K562 (cell line): ENCODE measurements around the gene C4BPB. TPM values are rescaled to one million over a fixed set of nuclear protein-coding genes. Genes with fewer than 3 reads are reported as not detected.
A peak's percentile ranks its signal among the peaks of the same experiment; 100 is the strongest.

Source experiments
- CBFB ChIP-seq: sonication (generic); formaldehyde crosslinking; IDR thresholded peaks from 2 replicates; pipeline ENCODE4 v1.4.0; 2020; ENCODE audit warnings: mild to moderate bottlenecking, missing genetic modification reagents
- CHD4 ChIP-seq: fragments of 200-600 bp; sonication (generic); IDR thresholded peaks from 3 replicates; pipeline ENCODE4 v1.6.1; 2012; ENCODE audit warnings: low read depth, mild to moderate bottlenecking, mixed read lengths, low read length, inconsistent platforms; ENCODE audit not compliant: insufficient read depth, insufficient replicate concordance, poor library complexity, severe bottlenecking
- E2F1 ChIP-seq: sonication (generic); formaldehyde crosslinking; IDR thresholded peaks from 2 replicates; pipeline ENCODE4 v1.8.1; 2023; ENCODE audit warnings: mild to moderate bottlenecking, missing genetic modification reagents, moderate library complexity
- E4F1 ChIP-seq: fragments of 250-450 bp; sonication (Bioruptor Pico); IDR thresholded peaks from 2 replicates; pipeline ENCODE4 v1.5.0; 2021; ENCODE audit warnings: mild to moderate bottlenecking, borderline replicate concordance
- IRF2 ChIP-seq: sonication (generic); formaldehyde crosslinking; IDR thresholded peaks from 2 replicates; pipeline ENCODE4 v1.8.1; 2022; ENCODE audit warnings: mild to moderate bottlenecking, missing genetic modification reagents
- JUNB ChIP-seq: fragments of 450-650 bp; formaldehyde crosslinking; conservative IDR thresholded peaks from 2 replicates; pipeline ENCODE4 v1.4.0; 2020; ENCODE audit warnings: mild to moderate bottlenecking
- MXI1 ChIP-seq: IDR thresholded peaks from 2 replicates; pipeline ENCODE4 v1.6.1; 2011; ENCODE audit warnings: low read depth, mild to moderate bottlenecking, improper control_type of control experiment, low read length
- NFE2 ChIP-seq: IDR thresholded peaks from 2 replicates; pipeline ENCODE4 v1.6.1; 2014; ENCODE audit warnings: antibody characterized with exemption, low read depth
- NFRKB ChIP-seq: fragments of 450-650 bp; IDR thresholded peaks from 2 replicates; pipeline ENCODE4 v1.6.1; 2016; ENCODE audit warnings: low read depth
- NR2C1 ChIP-seq, 2 experiments: fragments of 450-650 bp; IDR thresholded peaks; 2 replicates each; pipeline ENCODE4 v1.6.1; 2017; ENCODE audit warnings: mild to moderate bottlenecking in 2 of 2, antibody characterized with exemption in 1 of 2, inconsistent platforms in 1 of 2, missing compliant biosample characterization in 1 of 2, missing genetic modification characterization in 1 of 2
- POLR2AphosphoS5 ChIP-seq: IDR thresholded peaks from 2 replicates; pipeline ENCODE4 v1.6.1; 2011; ENCODE audit warnings: mild to moderate bottlenecking, low read depth, low read length, moderate library complexity; ENCODE audit not compliant: control insufficient read depth, insufficient read depth
- PPARD ChIP-seq: fragments of 250-450 bp; sonication (Bioruptor Pico); IDR thresholded peaks from 2 replicates; pipeline ENCODE4 v1.8.0; 2022; ENCODE audit warnings: inconsistent platforms, mild to moderate bottlenecking, moderate library complexity
- PRDM10 ChIP-seq: fragments of 450-650 bp; IDR thresholded peaks from 2 replicates; pipeline ENCODE4 v1.6.1; 2018; ENCODE audit not compliant: partially characterized antibody
- RUNX1 ChIP-seq: sonication (generic); IDR thresholded peaks from 2 replicates; pipeline ENCODE4 v1.6.1; 2016; ENCODE audit warnings: antibody characterized with exemption, low read depth
- SMAD4 ChIP-seq: fragments of 250-450 bp; sonication (Bioruptor Pico); conservative IDR thresholded peaks from 2 replicates; pipeline ENCODE4 v1.8.0; 2021; ENCODE audit warnings: inconsistent platforms, mild to moderate bottlenecking, moderate library complexity
- VEZF1 ChIP-seq: fragments of 200-800 bp; sonication (Bioruptor generic); IDR thresholded peaks from 2 replicates; pipeline ENCODE4 v1.6.1; 2017; ENCODE audit warnings: missing genetic modification characterization, missing compliant biosample characterization
- polyA plus RNA-seq, 8 experiments: library from polyadenylated mRNA; depleted of rRNA in 4 of 8; stranded (reverse) in 5 of 8; unstranded in 3 of 8; fragments of >200 nt; fragmentation: Nextera tagmentation in 2 of 8; fragmentation: Illumina TruSeq in 1 of 8; extraction: Ambion mirVana in 2 of 8; extraction: Trizol in 1 of 8; gene quantifications; 2 replicates each; pipeline versions ENCODE4 v1.2.1 to v1.2.3, GENCODE V29; 2011 to 2014; ENCODE audit warnings: inconsistent platforms in 1 of 8, missing spikeins in 1 of 8
- total RNA-seq, 7 experiments: library from RNA; depleted of rRNA in 6 of 7; stranded (reverse); fragments of >200 nt in 6 of 7; fragmentation: Illumina TruSeq in 2 of 7; extraction: Trizol in 2 of 7; gene quantifications; 2 replicates each; pipeline versions ENCODE4 v1.2.1 to v1.2.3, GENCODE V29; 2011 to 2021; ENCODE audit warnings: low replicate concordance in 1 of 7

C4BPB gene
- total and polyA plus RNA-seq, 9 of the 15 experiments (the other 6 are each of a cell fraction or from before 2014, with no cell fraction given) = not detected

GRCh38 chr1:207050480-207051190 lies 38.0 kb upstream of the C4BPB start (continued):
- TF ChIP-seq NFRKB = peak; percentile 91
- no peak for TF ChIP-seq NFE2
- no peak for TF ChIP-seq IRF2 (CRISPR knock-in tag)
- peak; percentile 34; the same call in 1 of the 2 replicates for TF ChIP-seq CBFB (CRISPR knock-in tag)
- TF ChIP-seq E4F1 (CRISPR knock-in tag) = no peak
- TF ChIP-seq JUNB (CRISPR knock-in tag) = no peak
- TF ChIP-seq RUNX1 = no peak
- no peak for TF ChIP-seq PPARD (CRISPR knock-in tag)
- TF ChIP-seq SMAD4 = 0 out of 2 replicates have a peak, but pooled peaks have one; percentile 29
- TF ChIP-seq PRDM10 = peak; percentile 54
- peak; percentile 60; the same call in 1 of the 2 replicates for TF ChIP-seq E2F1 (CRISPR knock-in tag)
- peak; percentile 91 for TF ChIP-seq POLR2AphosphoS5
- TF ChIP-seq CHD4 = no peak
- TF ChIP-seq VEZF1 (CRISPR knock-in tag) = peak; percentile 68
- TF ChIP-seq NR2C1 (IDR thresholded peaks at IDR 0.05) = no peak
- TF ChIP-seq NR2C1 (tag; IDR thresholded peaks at IDR 0.05) = no peak
- TF ChIP-seq MXI1 = peak; percentile 43; the same call in 1 of the 2 replicates
